SU-DHL-6 (cell line): ENCODE data around the gene UBE2Q1.

Experiments
- EZH2phosphoT487 ChIP-seq: fragments of 200-600 bp; sonication (generic), shearing (Covaris generic); conservative IDR thresholded peaks from 2 replicates; pipeline ENCODE4 v1.6.1; 2018; ENCODE audit warnings: mild to moderate bottlenecking, antibody characterized with exemption, low read length, moderate library complexity, mixed read lengths
- TF ChIP-seq, protein P1 (sequence below): fragments of 200-600 bp; sonication (generic); IDR thresholded peaks from one replicate; pipeline ENCODE4 v1.5.1; 2017; ENCODE audit warnings: antibody characterized with exemption, mild to moderate bottlenecking, low read length, moderate library complexity; ENCODE audit not compliant: insufficient read depth, poor library complexity, severe bottlenecking

DNA sequence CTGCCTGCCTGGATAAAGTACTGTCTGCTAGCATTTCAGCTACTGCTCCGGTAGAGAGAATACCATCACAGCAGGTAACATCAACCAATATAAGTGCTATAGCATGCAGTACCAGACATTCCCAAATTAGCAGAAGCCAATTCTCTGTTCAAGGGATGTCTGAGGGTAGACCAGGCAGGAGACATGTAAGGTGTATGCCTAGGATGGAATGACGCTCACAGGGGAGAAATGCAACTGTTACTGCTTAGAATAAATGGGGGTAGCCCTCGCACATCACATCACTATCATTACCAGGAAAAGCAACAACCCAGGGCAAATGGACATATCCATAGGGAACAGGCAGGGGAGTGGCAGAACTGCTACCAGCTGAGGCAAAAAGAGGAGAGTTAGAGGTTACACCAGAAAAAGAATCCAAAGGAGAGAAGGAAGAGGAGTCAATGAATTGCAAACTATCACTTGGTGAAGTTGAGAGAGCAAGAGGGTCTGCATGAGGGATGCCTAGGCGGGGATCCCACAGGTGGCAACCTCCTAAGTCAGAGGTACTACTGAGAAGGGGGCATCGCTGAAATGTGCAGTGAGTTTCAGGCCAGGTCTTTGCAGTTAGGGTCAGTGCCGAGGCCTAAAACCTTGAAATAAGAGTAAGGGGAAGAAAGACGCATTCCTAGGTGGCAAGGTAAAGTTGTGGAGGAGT lies 1.1 kb downstream of the UBE2Q1 start:
- TF ChIP-seq, protein P1, sequence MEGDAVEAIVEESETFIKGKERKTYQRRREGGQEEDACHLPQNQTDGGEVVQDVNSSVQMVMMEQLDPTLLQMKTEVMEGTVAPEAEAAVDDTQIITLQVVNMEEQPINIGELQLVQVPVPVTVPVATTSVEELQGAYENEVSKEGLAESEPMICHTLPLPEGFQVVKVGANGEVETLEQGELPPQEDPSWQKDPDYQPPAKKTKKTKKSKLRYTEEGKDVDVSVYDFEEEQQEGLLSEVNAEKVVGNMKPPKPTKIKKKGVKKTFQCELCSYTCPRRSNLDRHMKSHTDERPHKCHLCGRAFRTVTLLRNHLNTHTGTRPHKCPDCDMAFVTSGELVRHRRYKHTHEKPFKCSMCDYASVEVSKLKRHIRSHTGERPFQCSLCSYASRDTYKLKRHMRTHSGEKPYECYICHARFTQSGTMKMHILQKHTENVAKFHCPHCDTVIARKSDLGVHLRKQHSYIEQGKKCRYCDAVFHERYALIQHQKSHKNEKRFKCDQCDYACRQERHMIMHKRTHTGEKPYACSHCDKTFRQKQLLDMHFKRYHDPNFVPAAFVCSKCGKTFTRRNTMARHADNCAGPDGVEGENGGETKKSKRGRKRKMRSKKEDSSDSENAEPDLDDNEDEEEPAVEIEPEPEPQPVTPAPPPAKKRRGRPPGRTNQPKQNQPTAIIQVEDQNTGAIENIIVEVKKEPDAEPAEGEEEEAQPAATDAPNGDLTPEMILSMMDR: no peak
- TF ChIP-seq EZH2phosphoT487: no peak
